Left ventricle myocardium inferior (tissue), 1 donor: ENCODE data around the gene MGAT1. TPM values are rescaled to one million over a fixed set of nuclear protein-coding genes. Genes with fewer than 3 reads are reported as not detected.
"Not testable (repeated sequence)": the region's sequence is repeated elsewhere in the genome, so short reads cannot be mapped to it uniquely, and the experiment has no call there.

Experiments
- DNase-seq: peaks from one replicate; pipeline ENCODE4 v3.0.0-alpha.2; 2020
- H3K27ac ChIP-seq: fragments of 200-600 bp; replicated peaks from 2 replicates; pipeline ENCODE4 v1.8.0; 2021
- H3K27me3 ChIP-seq: fragments of 200-600 bp; 2 replicates; pipeline ENCODE4 v1.8.0; 2021; ENCODE audit warnings: low read depth
- H3K36me3 ChIP-seq: fragments of 200-600 bp; 2 replicates; pipeline ENCODE4 v1.8.0; 2021
- H3K4me1 ChIP-seq: fragments of 200-600 bp; 2 replicates; pipeline ENCODE4 v1.8.0; 2021
- H3K4me3 ChIP-seq: fragments of 200-600 bp; 2 replicates; pipeline ENCODE4 v1.8.0; 2021; ENCODE audit warnings: mild to moderate bottlenecking, moderate library complexity
- H3K9me3 ChIP-seq: fragments of 200-600 bp; replicated peaks from 2 replicates; pipeline ENCODE4 v1.8.0; 2021
- CTCF ChIP-seq: fragments of 200-600 bp; IDR thresholded peaks from 2 replicates; pipeline ENCODE4 v1.8.0; 2021; ENCODE audit warnings: antibody characterized with exemption, mild to moderate bottlenecking, borderline replicate concordance
- intact Hi-C: fragments of 100-400 bp; cut with micrococcal nuclease; formaldehyde crosslinking; loops from one replicate; pipeline ENCODE4 v1.11.0; 2022
- total RNA-seq: library from RNA; stranded (reverse); fragmentation: NEBNext Ultra II Directional; extraction: Animal tissue kit (Norgen Biotek cat#: 25700); gene quantifications from one replicate; pipeline ENCODE4 v1.2.1, GENCODE V29; 2021
- donor health status: DM: no; HTN: yes; CAD: no; lungs with severe emphysema.

MGAT1 gene
- total RNA-seq, 1 donor from 2014 or later, result 60.4 TPM

GRCh38 chr5:180791611-180792213, 10.9 kb downstream of the MGAT1 start:
- TF ChIP-seq CTCF, result no peak
- H3K27me3 ChIP-seq, result no peaks in the 10 kb centered on the region
- H3K36me3 ChIP-seq, result peaks cover 49% of the 10 kb centered on the region
- no peaks in the 10 kb centered on the region for H3K9me3 ChIP-seq
- peaks cover 85% of the 10 kb centered on the region for H3K4me1 ChIP-seq
- no peak for DNase-seq
- intact Hi-C loops, result no loop called here
- no peak overlapping the region for H3K27ac ChIP-seq
- no peak overlapping the region for H3K4me3 ChIP-seq

DNA sequence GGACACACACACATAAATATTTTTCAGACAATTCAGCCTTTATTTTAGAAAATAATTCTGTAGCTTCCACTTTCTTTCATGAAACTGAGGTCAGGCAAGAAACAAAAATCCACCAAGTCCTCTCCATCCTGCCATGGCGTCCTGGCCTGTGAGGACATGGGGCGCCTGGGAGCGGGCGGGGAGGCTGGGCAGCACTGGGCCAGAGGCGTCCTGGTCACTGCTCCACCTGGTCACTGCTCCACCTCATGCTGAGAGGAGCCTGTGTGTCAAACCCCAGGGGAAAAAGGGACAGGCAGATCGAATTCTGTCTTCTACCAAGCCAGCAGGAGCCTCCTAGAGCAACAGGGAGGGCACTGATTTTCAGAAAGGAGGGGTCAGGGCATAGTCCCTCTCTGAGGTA, 12.1 kb downstream of the MGAT1 start:
- Histone ChIP-seq H3K36me3 (peaks cover 48% of the 10 kb centered on the region), H3K9me3 (no peaks in the 10 kb centered on the region), H3K4me1 (peaks cover 85% of the 10 kb centered on the region), H3K27me3 (no peaks in the 10 kb centered on the region), H3K4me3 (no peak overlapping the region), H3K27ac (no peak overlapping the region)
- intact Hi-C loops, result no loop called here
- no peak for DNase-seq
- TF ChIP-seq CTCF, result no peak

GRCh38 chr5:180790020-180790419, 12.6 kb downstream of the MGAT1 start:
- no peaks in the 10 kb centered on the region for H3K9me3 ChIP-seq
- H3K4me1 ChIP-seq, result peaks cover 87% of the 10 kb centered on the region
- TF ChIP-seq CTCF, result no peak
- no peaks in the 10 kb centered on the region for H3K27me3 ChIP-seq
- no peak overlapping the region for H3K27ac ChIP-seq
- DNase-seq, result no peak
- intact Hi-C loops, result no loop called here
- no peak overlapping the region for H3K4me3 ChIP-seq
- H3K36me3 ChIP-seq, result peaks cover 46% of the 10 kb centered on the region

GRCh38 chr5:180788651-180789410, 13.8 kb downstream of the MGAT1 start:
- H3K9me3 ChIP-seq, H3K4me3 ChIP-seq, DNase-seq, H3K27ac ChIP-seq, H3K27me3 ChIP-seq, intact Hi-C loops: not testable (repeated sequence)
- Histone ChIP-seq H3K4me1 (peaks cover 85% of the 10 kb centered on the region), H3K36me3 (peaks cover 44% of the 10 kb centered on the region)

GRCh38 chr5:180787711-180788431, 14.7 kb downstream of the MGAT1 start:
- no peak for TF ChIP-seq CTCF
- intact Hi-C loops, result no loop called here
- DNase-seq, result no peak
- Histone ChIP-seq H3K4me1 (peaks cover 76% of the 10 kb centered on the region), H3K4me3 (no peak overlapping the region), H3K36me3 (peaks cover 39% of the 10 kb centered on the region), H3K9me3 (no peaks in the 10 kb centered on the region), H3K27ac (peak overlapping the region; percentile 83), H3K27me3 (no peaks in the 10 kb centered on the region)
